Activated B cell treated with CpG ODN at 0.5 μM for 24 hours (primary cell): ENCODE results near the gene ZNF830. TPM values are rescaled to one million over a fixed set of nuclear protein-coding genes. Genes with fewer than 3 reads are reported as not detected.
A peak's percentile ranks its signal among the peaks of the same experiment; 100 is the strongest.
"Not testable (repeated sequence)": the region's sequence is repeated elsewhere in the genome, so short reads cannot be mapped to it uniquely, and the experiment has no call there.

Experiments used
- ATAC-seq: fragments of 200-7000 bp; cut with Tn5 transposase; one replicate; pipeline ENCODE4 v1.10.0; 2021; ENCODE audit warnings: low read depth, mild to moderate bottlenecking, moderate library complexity
- CTCF ChIA-PET: fragments of 350-600 bp; sonication (Branson Sonifier 250); formaldehyde crosslinking; loops from one replicate; lab custom pipeline; 2021; ENCODE audit warnings: antibody characterized with exemption; lab: Charles Lee
- POLR2A ChIA-PET: fragments of 350-600 bp; sonication (Branson Sonifier 250); formaldehyde crosslinking; loops from one replicate; lab custom pipeline; 2021; ENCODE audit warnings: antibody characterized with exemption; lab: Charles Lee
- DNase-seq: peaks from one replicate; pipeline ENCODE4 v3.0.0; 2022
- H3K27ac Mint-ChIP-seq: one replicate; pipeline ENCODE4 v1.8.0; 2020; ENCODE audit warnings: mixed read lengths
- H3K27me3 Mint-ChIP-seq: one replicate; pipeline ENCODE4 v1.8.0; 2021; ENCODE audit warnings: mixed read lengths
- H3K36me3 Mint-ChIP-seq: one replicate; pipeline ENCODE4 v1.8.0; 2021; ENCODE audit warnings: low read depth, mixed read lengths
- H3K4me1 Mint-ChIP-seq: one replicate; pipeline ENCODE4 v1.8.0; 2021; ENCODE audit warnings: mixed read lengths
- H3K4me3 Mint-ChIP-seq: one replicate; pipeline ENCODE4 v1.8.0; 2020; ENCODE audit warnings: mild to moderate bottlenecking, mixed read lengths
- H3K9me3 Mint-ChIP-seq: one replicate; pipeline ENCODE4 v1.8.0; 2020; ENCODE audit warnings: mixed read lengths
- CTCF ChIP-seq: fragments of 200-600 bp; IDR thresholded peaks from one replicate; pipeline ENCODE4 v1.8.0; 2022; ENCODE audit warnings: antibody characterized with exemption, mild to moderate bottlenecking
- intact Hi-C: fragments of 100-400 bp; cut with micrococcal nuclease; formaldehyde crosslinking; loops from one replicate; pipeline ENCODE4 v1.15.1; 2024
- total RNA-seq: library from RNA; stranded (reverse); gene quantifications from 2 replicates; pipeline ENCODE4 v1.2.3, GENCODE V29; 2022

Gene ZNF830
- total RNA-seq, 1 donor from 2014 or later = 29.9 TPM

- peaks cover 79% of the 10 kb centered on the region for H3K36me3 Mint-ChIP-seq
- ATAC-seq (no peak), DNase-seq (no peak)
- H3K27me3 Mint-ChIP-seq = no peaks in the 10 kb centered on the region
- intact Hi-C loops = loop anchor here (5.0 kb wide), 2 partner anchors 50 to 455 kb away; no protein-coding TSS in a partner anchor
- no peak overlapping the region for H3K4me3 Mint-ChIP-seq
- no peak overlapping the region for H3K27ac Mint-ChIP-seq
- POLR2A ChIA-PET = no interaction called here
- CTCF ChIA-PET = interaction anchor here (0.8 to 4.5 kb wide), 6 partner anchors 11 to 122 kb away, joined by 3 to 53 read pairs (median 4); partner anchors contain the start of gene RAD51D
- no peaks in the 10 kb centered on the region for H3K9me3 Mint-ChIP-seq
- H3K4me1 Mint-ChIP-seq = peaks cover 4% of the 10 kb centered on the region
- no peak for TF ChIP-seq CTCF
These were observed 36.1 kb downstream of the ZNF830 start for GRCh38 chr17:34997355-34997862.

GRCh38 chr17:34998205-34998604, 36.9 kb downstream of the ZNF830 start:
- TF ChIP-seq CTCF = no peak
- intact Hi-C loops = loop anchor here (1.0 to 5.0 kb wide), 6 partner anchors 49 to 543 kb away; partner anchors contain the start of genes NLE1 and RAD51D
- no peaks in the 10 kb centered on the region for H3K27me3 Mint-ChIP-seq
- ChIA-PET CTCF (interaction anchor here (0.9 to 4.5 kb wide), 6 partner anchors 17 to 124 kb away, joined by 3 to 53 read pairs (median 4); partner anchors contain the start of genes RAD51D and RFFL), POLR2A (interaction anchor here (0.7 to 1.2 kb wide), 2 partner anchors 121 to 122 kb away, joined by 3 read pairs; partner anchors contain the start of gene RAD51D)
- H3K4me1 Mint-ChIP-seq = peaks cover 4% of the 10 kb centered on the region
- H3K9me3 Mint-ChIP-seq = no peaks in the 10 kb centered on the region
- H3K27ac Mint-ChIP-seq = peak overlapping the region; percentile 66
- H3K36me3 Mint-ChIP-seq = peaks cover 77% of the 10 kb centered on the region
- ATAC-seq (peak; percentile 100), DNase-seq (peak; percentile 65)
- H3K4me3 Mint-ChIP-seq = no peak overlapping the region

- TF ChIP-seq CTCF = no peak
- Mint-ChIP-seq H3K4me3 (no peak overlapping the region), H3K27ac (no peak overlapping the region), H3K4me1 (peaks cover 4% of the 10 kb centered on the region), H3K36me3 (peaks cover 77% of the 10 kb centered on the region), H3K9me3 (no peaks in the 10 kb centered on the region), H3K27me3 (no peaks in the 10 kb centered on the region)
- POLR2A ChIA-PET = interaction anchor here (0.8 to 1.7 kb wide), 3 partner anchors 64 to 94 kb away, joined by 3 to 6 read pairs (median 3); partner anchors contain the start of gene RFFL
- DNase-seq = no peak
- intact Hi-C loops = loop anchor here (2.0 to 5.0 kb wide), 3 partner anchors 48 to 541 kb away; no protein-coding TSS in a partner anchor
- no peak for ATAC-seq
- CTCF ChIA-PET = interaction anchor here (0.9 to 4.5 kb wide), 7 partner anchors 23 to 120 kb away, joined by 3 to 53 read pairs (median 5); partner anchors contain the start of genes RAD51D and RFFL
These were observed 38.1 kb downstream of the ZNF830 start for GRCh38 chr17:34999456-34999855.

GRCh38 chr17:35000965-35001364, 39.6 kb downstream of the ZNF830 start:
- H3K4me3 Mint-ChIP-seq, intact Hi-C loops, H3K27me3 Mint-ChIP-seq, H3K9me3 Mint-ChIP-seq, H3K27ac Mint-ChIP-seq, DNase-seq, H3K4me1 Mint-ChIP-seq, ATAC-seq: not testable (repeated sequence)
- ChIA-PET CTCF (interaction anchor here (0.9 to 2.5 kb wide), 2 partner anchors 89 to 121 kb away, joined by 4 to 16 read pairs; partner anchors contain the start of gene FNDC8), POLR2A (interaction anchor here (0.6 kb wide), 1 partner anchor 40 kb away, joined by 3 read pairs; the partner anchor contains the start of gene CCT6B)
- H3K36me3 Mint-ChIP-seq = peaks cover 72% of the 10 kb centered on the region

- peaks cover 67% of the 10 kb centered on the region for H3K36me3 Mint-ChIP-seq
- no peaks in the 10 kb centered on the region for H3K9me3 Mint-ChIP-seq
- H3K27me3 Mint-ChIP-seq = no peaks in the 10 kb centered on the region
- TF ChIP-seq CTCF = no peak
- CTCF ChIA-PET = interaction anchor here (1.9 kb wide), 1 partner anchor 118 kb away, joined by 5 read pairs; the partner anchor contains the start of gene RAD51D
- no peak for DNase-seq
- POLR2A ChIA-PET = no interaction called here
- peaks cover 4% of the 10 kb centered on the region for H3K4me1 Mint-ChIP-seq
- no peak overlapping the region for H3K4me3 Mint-ChIP-seq
- intact Hi-C loops = no loop called here
- ATAC-seq = no peak
- no peak overlapping the region for H3K27ac Mint-ChIP-seq
These were observed 40.2 kb downstream of the ZNF830 start for GRCh38 chr17:35001549-35001948.
